NCI-H524 (cell line): Measurements from ENCODE around the gene ACTR3.
A peak's percentile ranks its signal among the peaks of the same experiment; 100 is the strongest.

Source experiments
- DNase-seq, 2 experiments: peaks; one replicate each; lab custom pipeline; 2025; lab: John Stamatoyannopoulos, UW

ACTR3 gene

GRCh38 chr2:113876503-113877387 is 13.1 kb upstream of the ACTR3 start:
- DNase-seq: no peak

- no peak for DNase-seq
Observed at GRCh38 chr2:113877711-113878598, 11.9 kb upstream of the ACTR3 start.

- DNase-seq: no peak
Observed at GRCh38 chr2:113878743-113879142, 11.1 kb upstream of the ACTR3 start.

- no peak for DNase-seq
Observed at GRCh38 chr2:113879457-113879856, 10.4 kb upstream of the ACTR3 start.

- DNase-seq: no peak
Observed at GRCh38 chr2:113886479-113887008, 3.3 kb upstream of the ACTR3 start.

- DNase-seq: no peak
Observed at GRCh38 chr2:113887009-113887792, 2.7 kb upstream of the ACTR3 start.

GRCh38 chr2:113888641-113889470 is 1.0 kb upstream of the ACTR3 start:
- DNase-seq: no peak

- peak; percentile 26 to 42 for DNase-seq
Observed at GRCh38 chr2:113890253-113891235, 655 bp downstream of the ACTR3 start.

GRCh38 chr2:113891265-113891959 is 1.5 kb downstream of the ACTR3 start:
- DNase-seq: no peak

GRCh38 chr2:113892004-113892710 is 2.3 kb downstream of the ACTR3 start:
- no peak for DNase-seq

GRCh38 chr2:113894156-113894743 is 4.4 kb downstream of the ACTR3 start:
- no peak for DNase-seq

- no peak for DNase-seq
Observed at GRCh38 chr2:113895301-113895700, 5.4 kb downstream of the ACTR3 start.

- no peak for DNase-seq
Observed at GRCh38 chr2:113895819-113896563, 6.1 kb downstream of the ACTR3 start.

GRCh38 chr2:113896791-113897190 is 6.9 kb downstream of the ACTR3 start:
- DNase-seq: no peak

GRCh38 chr2:113898081-113898480 is 8.2 kb downstream of the ACTR3 start:
- DNase-seq: no peak

- DNase-seq: no peak
Observed at GRCh38 chr2:113899166-113899565, 9.3 kb downstream of the ACTR3 start.

- DNase-seq: no peak
Observed at GRCh38 chr2:113901943-113902342, 12.1 kb downstream of the ACTR3 start.
